ENCODE measurements around the gene COL9A3.

Gene COL9A3

GRCh38 chr20:62880147-62880934 lies 63.5 kb downstream of the COL9A3 start:
- Histone ChIP-seq H3K14ac (ENCODE audit: low read length) (no peak overlapping the region), H3K27ac (replicated peaks; ENCODE audit: low read length) (no peak overlapping the region), H3K23ac (ENCODE audit: low read depth, low read length, poor library complexity) (no peak overlapping the region), H3K79me1 (ENCODE audit: low read depth, low read length) (no peaks in the 10 kb centered on the region), H3K27me3 (ENCODE audit: control insufficient read depth in 3 of 3, insufficient read depth in 3 of 3, low read depth in 1 of 3, low read length in 3 of 3) (peaks cover 0 to 6% (median 0%) of the 10 kb centered on the region in 3 experiments), H4K8ac (ENCODE audit: low read depth, low read length) (no peak overlapping the region), H4K91ac (ENCODE audit: low read depth, low read length, poor library complexity) (no peak overlapping the region), H2AFZ (ENCODE audit: low read length) (no peak overlapping the region), H2BK12ac (ENCODE audit: low read length) (no peak overlapping the region), H3K4me1 (ENCODE audit: control insufficient read depth in 2 of 2, insufficient read depth in 1 of 2, low read depth in 1 of 2, low read length in 2 of 2) (peaks cover 0 to 6% of the 10 kb centered on the region in 2 donors), H3K9ac (ENCODE audit: low read depth, low read length, poor library complexity) (no peak overlapping the region), H3K36me3 (replicated peaks in 1 of 2; ENCODE audit: control insufficient read depth in 2 of 2, insufficient read depth in 2 of 2, low read length in 2 of 2) (peaks cover 3 to 28% of the 10 kb centered on the region in 2 donors), H2AK5ac (ENCODE audit: low read depth, low read length) (no peak overlapping the region), H3K18ac (ENCODE audit: low read length) (no peak overlapping the region), H3K4me2 (ENCODE audit: insufficient read depth, low read length, poor library complexity, severe bottlenecking) (no peak overlapping the region), H2BK15ac (ENCODE audit: low read length) (no peak overlapping the region), H2BK5ac (ENCODE audit: low read length) (no peak overlapping the region), H3K4me3 (ENCODE audit: low read length in 2 of 2) (no peak overlapping the region), H2BK120ac (ENCODE audit: low read depth, low read length) (no peak overlapping the region), H3K4ac (ENCODE audit: low read length) (no peak overlapping the region), H3K9me3 (replicated peaks in 1 of 2; ENCODE audit: control insufficient read depth in 2 of 2, insufficient read depth in 1 of 2, low read depth in 1 of 2, low read length in 2 of 2) (no peaks in the 10 kb centered on the region)
- WGBS, 2 donors (ENCODE audit: extremely low coverage in 2 of 2, insufficient read length in 2 of 2, insufficient replicate concordance in 1 of 2), result no CpG with 5 or more reads among the region's 37 CpGs
- DNase-seq (ENCODE audit: low spot score), result no peak

GRCh38 chr20:62880935-62881661 lies 64.2 kb downstream of the COL9A3 start:
- Histone ChIP-seq H3K4me2 (ENCODE audit: insufficient read depth, low read length, poor library complexity, severe bottlenecking) (peak overlapping the region; percentile 2), H3K27ac (replicated peaks; ENCODE audit: low read length) (no peak overlapping the region), H2BK5ac (ENCODE audit: low read length) (no peak overlapping the region), H3K4me3 (ENCODE audit: low read length in 2 of 2) (no peak overlapping the region), H4K8ac (ENCODE audit: low read depth, low read length) (no peak overlapping the region), H3K23ac (ENCODE audit: low read depth, low read length, poor library complexity) (no peak overlapping the region), H2BK15ac (ENCODE audit: low read length) (no peak overlapping the region), H2AK5ac (ENCODE audit: low read depth, low read length) (no peak overlapping the region), H3K36me3 (replicated peaks in 1 of 2; ENCODE audit: control insufficient read depth in 2 of 2, insufficient read depth in 2 of 2, low read length in 2 of 2) (peaks cover 3 to 33% of the 10 kb centered on the region in 2 donors), H3K4ac (ENCODE audit: low read length) (no peak overlapping the region), H3K79me1 (ENCODE audit: low read depth, low read length) (no peaks in the 10 kb centered on the region), H3K4me1 (ENCODE audit: control insufficient read depth in 2 of 2, insufficient read depth in 1 of 2, low read depth in 1 of 2, low read length in 2 of 2) (peaks cover 0 to 2% of the 10 kb centered on the region in 2 donors), H2BK12ac (ENCODE audit: low read length) (no peak overlapping the region), H2AFZ (ENCODE audit: low read length) (no peak overlapping the region), H3K14ac (ENCODE audit: low read length) (no peak overlapping the region), H3K9ac (ENCODE audit: low read depth, low read length, poor library complexity) (no peak overlapping the region), H2BK120ac (ENCODE audit: low read depth, low read length) (no peak overlapping the region), H3K18ac (ENCODE audit: low read length) (no peak overlapping the region), H3K27me3 (ENCODE audit: control insufficient read depth in 3 of 3, insufficient read depth in 3 of 3, low read depth in 1 of 3, low read length in 3 of 3) (peaks cover 0 to 6% (median 0%) of the 10 kb centered on the region in 3 experiments), H3K9me3 (replicated peaks in 1 of 2; ENCODE audit: control insufficient read depth in 2 of 2, insufficient read depth in 1 of 2, low read depth in 1 of 2, low read length in 2 of 2) (no peaks in the 10 kb centered on the region), H4K91ac (ENCODE audit: low read depth, low read length, poor library complexity) (no peak overlapping the region)
- no peak for DNase-seq (ENCODE audit: low spot score)
- WGBS, 2 donors (ENCODE audit: extremely low coverage in 2 of 2, insufficient read length in 2 of 2, insufficient replicate concordance in 1 of 2), result no CpG with 5 or more reads among the region's 45 CpGs

GRCh38 chr20:62881662-62882395 lies 65.0 kb downstream of the COL9A3 start:
- no peak overlapping the region for H4K91ac ChIP-seq (ENCODE audit: low read depth, low read length, poor library complexity)
- H3K4me2 ChIP-seq (ENCODE audit: insufficient read depth, low read length, poor library complexity, severe bottlenecking), result no peak overlapping the region

More at GRCh38 chr20:62881662-62882395, 65.0 kb downstream of the COL9A3 start:
- DNase-seq (ENCODE audit: low spot score), result no peak
- Histone ChIP-seq H3K23ac (ENCODE audit: low read depth, low read length, poor library complexity) (no peak overlapping the region), H3K4me3 (ENCODE audit: low read length in 2 of 2) (no peak overlapping the region), H3K9ac (ENCODE audit: low read depth, low read length, poor library complexity) (no peak overlapping the region), H3K27me3 (ENCODE audit: control insufficient read depth in 3 of 3, insufficient read depth in 3 of 3, low read depth in 1 of 3, low read length in 3 of 3) (peaks cover 0 to 6% (median 0%) of the 10 kb centered on the region in 3 experiments), H3K14ac (ENCODE audit: low read length) (no peak overlapping the region), H2AK5ac (ENCODE audit: low read depth, low read length) (no peak overlapping the region), H3K36me3 (replicated peaks in 1 of 2; ENCODE audit: control insufficient read depth in 2 of 2, insufficient read depth in 2 of 2, low read length in 2 of 2) (peaks cover 6 to 40% of the 10 kb centered on the region in 2 donors), H2BK120ac (ENCODE audit: low read depth, low read length) (no peak overlapping the region), H2BK5ac (ENCODE audit: low read length) (no peak overlapping the region), H3K27ac (replicated peaks; ENCODE audit: low read length) (no peak overlapping the region), H3K79me1 (ENCODE audit: low read depth, low read length) (no peaks in the 10 kb centered on the region), H2BK15ac (ENCODE audit: low read length) (no peak overlapping the region), H4K8ac (ENCODE audit: low read depth, low read length) (no peak overlapping the region), H3K4me1 (ENCODE audit: control insufficient read depth in 2 of 2, insufficient read depth in 1 of 2, low read depth in 1 of 2, low read length in 2 of 2) (peaks cover 0 to 1% of the 10 kb centered on the region in 2 donors), H3K4ac (ENCODE audit: low read length) (no peak overlapping the region), H2BK12ac (ENCODE audit: low read length) (no peak overlapping the region), H3K9me3 (replicated peaks in 1 of 2; ENCODE audit: control insufficient read depth in 2 of 2, insufficient read depth in 1 of 2, low read depth in 1 of 2, low read length in 2 of 2) (no peaks in the 10 kb centered on the region), H3K18ac (ENCODE audit: low read length) (no peak overlapping the region), H2AFZ (ENCODE audit: low read length) (no peak overlapping the region)
- WGBS, 2 donors (ENCODE audit: extremely low coverage in 2 of 2, insufficient read length in 2 of 2, insufficient replicate concordance in 1 of 2), result no CpG with 5 or more reads among the region's 46 CpGs

Data from neuronal stem cell (in vitro differentiated cells).